Duodenal mucosa (tissue), 2 donors: ENCODE data around the gene CEP128.

ENCODE experiments used
- H3K27ac ChIP-seq: one replicate; pipeline ENCODE4 v1.7.0; 2013; ENCODE audit warnings: low read depth, low read length
- H3K27me3 ChIP-seq, 2 donors: one replicate each; pipeline ENCODE4 v1.7.0; 2013; ENCODE audit warnings: low read length in 2 of 2, control low read depth in 1 of 2; ENCODE audit not compliant: insufficient read depth in 2 of 2, control insufficient read depth in 1 of 2
- H3K36me3 ChIP-seq, 2 donors: one replicate each; pipeline ENCODE4 v1.7.0; 2013; ENCODE audit warnings: low read length in 2 of 2, control low read depth in 1 of 2; ENCODE audit not compliant: insufficient read depth in 2 of 2, control insufficient read depth in 1 of 2
- H3K4me1 ChIP-seq, 2 donors: one replicate each; pipeline ENCODE4 v1.7.0; 2013; ENCODE audit warnings: low read length in 2 of 2, control low read depth in 1 of 2; ENCODE audit not compliant: insufficient read depth in 2 of 2, control insufficient read depth in 1 of 2
- H3K4me3 ChIP-seq, 2 donors: one replicate each; pipeline ENCODE4 v1.7.0; 2013; ENCODE audit warnings: low read length in 2 of 2, low read depth in 1 of 2
- H3K9ac ChIP-seq, 2 donors: one replicate each; pipeline ENCODE4 v1.7.0; 2013; ENCODE audit warnings: low read length in 2 of 2, low read depth in 1 of 2
- H3K9me3 ChIP-seq, 2 donors: one replicate each; pipeline ENCODE4 v1.7.0; 2013; ENCODE audit warnings: low read length in 2 of 2, control low read depth in 1 of 2; ENCODE audit not compliant: control insufficient read depth in 1 of 2

Gene CEP128

GRCh38 chr14:80584744-80585505, 356.6 kb downstream of the CEP128 start:
- Histone ChIP-seq H3K27me3 (no peaks in the 10 kb centered on the region), H3K36me3 (no peaks in the 10 kb centered on the region), H3K4me1 (no peaks in the 10 kb centered on the region), H3K9me3 (no peaks in the 10 kb centered on the region), H3K4me3 (no peak overlapping the region), H3K9ac (no peak overlapping the region), H3K27ac (no peak overlapping the region)

GRCh38 chr14:80577599-80577998, 363.9 kb downstream of the CEP128 start:
- Histone ChIP-seq H3K27ac (no peak overlapping the region), H3K36me3 (no peaks in the 10 kb centered on the region), H3K27me3 (no peaks in the 10 kb centered on the region), H3K4me1 (no peaks in the 10 kb centered on the region), H3K9ac (no peak overlapping the region), H3K4me3 (no peak overlapping the region), H3K9me3 (no peaks in the 10 kb centered on the region)

- Histone ChIP-seq H3K36me3 (no peaks in the 10 kb centered on the region), H3K4me1 (no peaks in the 10 kb centered on the region), H3K27ac (no peak overlapping the region), H3K9ac (no peak overlapping the region), H3K4me3 (no peak overlapping the region), H3K27me3 (no peaks in the 10 kb centered on the region), H3K9me3 (no peaks in the 10 kb centered on the region)
Measured at GRCh38 chr14:80576401-80576800, 365.1 kb downstream of the CEP128 start.

GRCh38 chr14:80575763-80576162, 365.8 kb downstream of the CEP128 start:
- Histone ChIP-seq H3K4me3 (no peak overlapping the region), H3K9ac (no peak overlapping the region), H3K36me3 (no peaks in the 10 kb centered on the region), H3K4me1 (no peaks in the 10 kb centered on the region), H3K9me3 (no peaks in the 10 kb centered on the region), H3K27me3 (no peaks in the 10 kb centered on the region), H3K27ac (no peak overlapping the region)

GRCh38 chr14:80572666-80573065, 368.9 kb downstream of the CEP128 start:
- no peak overlapping the region for H3K4me3 ChIP-seq
- no peak overlapping the region for H3K27ac ChIP-seq

GRCh38 chr14:80570930-80571298, 370.6 kb downstream of the CEP128 start:
- Histone ChIP-seq H3K4me3 (no peak overlapping the region), H3K27ac (no peak overlapping the region), H3K9me3 (no peaks in the 10 kb centered on the region), H3K4me1 (no peaks in the 10 kb centered on the region), H3K9ac (no peak overlapping the region), H3K27me3 (no peaks in the 10 kb centered on the region), H3K36me3 (no peaks in the 10 kb centered on the region)

More at GRCh38 chr14:80572666-80573065, 368.9 kb downstream of the CEP128 start:
- Histone ChIP-seq H3K9ac (no peak overlapping the region), H3K27me3 (no peaks in the 10 kb centered on the region), H3K4me1 (no peaks in the 10 kb centered on the region), H3K36me3 (no peaks in the 10 kb centered on the region), H3K9me3 (no peaks in the 10 kb centered on the region)

GRCh38 chr14:80567905-80568536, 373.5 kb downstream of the CEP128 start:
- no peak overlapping the region for H3K27ac ChIP-seq

GRCh38 chr14:80565001-80565400, 376.5 kb downstream of the CEP128 start:
- Histone ChIP-seq H3K4me3 (no peak overlapping the region), H3K9me3 (no peaks in the 10 kb centered on the region), H3K9ac (no peak overlapping the region), H3K27ac (no peak overlapping the region), H3K36me3 (no peaks in the 10 kb centered on the region), H3K27me3 (no peaks in the 10 kb centered on the region), H3K4me1 (no peaks in the 10 kb centered on the region)

More at GRCh38 chr14:80567905-80568536, 373.5 kb downstream of the CEP128 start:
- Histone ChIP-seq H3K9me3 (no peaks in the 10 kb centered on the region), H3K27me3 (no peaks in the 10 kb centered on the region), H3K4me1 (no peaks in the 10 kb centered on the region), H3K9ac (no peak overlapping the region), H3K4me3 (no peak overlapping the region), H3K36me3 (no peaks in the 10 kb centered on the region)

- Histone ChIP-seq H3K27ac (no peak overlapping the region), H3K27me3 (no peaks in the 10 kb centered on the region), H3K4me1 (no peaks in the 10 kb centered on the region), H3K9ac (no peak overlapping the region), H3K9me3 (no peaks in the 10 kb centered on the region), H3K4me3 (no peak overlapping the region), H3K36me3 (no peaks in the 10 kb centered on the region)
Measured at GRCh38 chr14:80564051-80564450, 377.5 kb downstream of the CEP128 start.

- no peaks in the 10 kb centered on the region for H3K36me3 ChIP-seq
- no peaks in the 10 kb centered on the region for H3K9me3 ChIP-seq
- H3K4me3 ChIP-seq = no peak overlapping the region
- H3K27ac ChIP-seq = no peak overlapping the region
- H3K4me1 ChIP-seq = no peaks in the 10 kb centered on the region
- H3K27me3 ChIP-seq = no peaks in the 10 kb centered on the region
- no peak overlapping the region for H3K9ac ChIP-seq
Measured at GRCh38 chr14:80560800-80561657, 380.5 kb downstream of the CEP128 start.
